Astrocyte (in vitro differentiated cells and primary cell): ENCODE measurements around the gene ATG2B. TPM values are rescaled to one million over a fixed set of nuclear protein-coding genes. Genes with fewer than 3 reads are reported as not detected.
A peak's percentile ranks its signal among the peaks of the same experiment; 100 is the strongest.

Experiments
- DNase-seq: peaks from one replicate; pipeline ENCODE4 v3.0.0-alpha.2; 2010; ENCODE audit warnings: low read depth
- FAIRE-seq: peaks from 2 replicates; lab custom pipeline; 2011; peaks lifted over from hg19 to GRCh38; lab: Jason Lieb, UNC
- H2AFZ ChIP-seq: 2 replicates; pipeline ENCODE4 v1.6.0; 2012; ENCODE audit warnings: low read depth, low read length, inconsistent platforms
- H3K27ac ChIP-seq: 2 replicates; pipeline ENCODE4 v1.5.1; 2011; ENCODE audit warnings: low read depth, low read length, inconsistent platforms
- H3K27me3 ChIP-seq: 2 replicates; pipeline ENCODE4 v1.6.0; 2011; ENCODE audit warnings: low read length, inconsistent platforms; ENCODE audit not compliant: insufficient read depth
- H3K36me3 ChIP-seq: 2 replicates; pipeline ENCODE4 v1.5.1; 2011; ENCODE audit warnings: low read length, inconsistent platforms; ENCODE audit not compliant: insufficient read depth
- H3K4me1 ChIP-seq: 2 replicates; pipeline ENCODE4 v1.5.1; 2011; ENCODE audit warnings: low read length, inconsistent platforms; ENCODE audit not compliant: insufficient read depth
- H3K4me2 ChIP-seq: 2 replicates; pipeline ENCODE4 v1.6.0; 2012; ENCODE audit warnings: low read length, inconsistent platforms
- H3K4me3 ChIP-seq: 2 replicates; pipeline ENCODE4 v1.5.1; 2011; ENCODE audit warnings: low read depth, mild to moderate bottlenecking, low read length, inconsistent platforms; ENCODE audit not compliant: insufficient read depth
- H3K79me2 ChIP-seq: 2 replicates; pipeline ENCODE4 v1.6.0; 2012; ENCODE audit warnings: mild to moderate bottlenecking, low read length, inconsistent platforms; ENCODE audit not compliant: insufficient read depth
- H3K9ac ChIP-seq: 2 replicates; pipeline ENCODE4 v1.6.0; 2012; ENCODE audit warnings: mild to moderate bottlenecking, low read length, inconsistent platforms
- H3K9me3 ChIP-seq: 2 replicates; pipeline ENCODE4 v1.5.1; 2012; ENCODE audit warnings: low read depth, mild to moderate bottlenecking, low read length, inconsistent platforms; ENCODE audit not compliant: insufficient read depth
- H4K20me1 ChIP-seq: 2 replicates; pipeline ENCODE4 v1.6.0; 2012; ENCODE audit warnings: low read length, inconsistent platforms; ENCODE audit not compliant: insufficient read depth
- H3K27ac Mint-ChIP-seq: one replicate; pipeline ENCODE4 v1.8.0; 2021; ENCODE audit warnings: mild to moderate bottlenecking, mixed read lengths; ENCODE audit not compliant: unreplicated experiment
- H3K27me3 Mint-ChIP-seq: one replicate; pipeline ENCODE4 v1.8.0; 2021; ENCODE audit warnings: low read depth, mixed read lengths; ENCODE audit not compliant: unreplicated experiment
- H3K36me3 Mint-ChIP-seq: one replicate; pipeline ENCODE4 v1.8.0; 2021; ENCODE audit warnings: low read depth, mixed read lengths; ENCODE audit not compliant: unreplicated experiment
- H3K4me1 Mint-ChIP-seq: one replicate; pipeline ENCODE4 v1.8.0; 2021; ENCODE audit warnings: low read depth, mixed read lengths; ENCODE audit not compliant: unreplicated experiment
- H3K4me3 Mint-ChIP-seq: one replicate; pipeline ENCODE4 v1.8.0; 2021; ENCODE audit warnings: mild to moderate bottlenecking, moderate library complexity, mixed read lengths; ENCODE audit not compliant: unreplicated experiment
- H3K9me3 Mint-ChIP-seq: one replicate; pipeline ENCODE4 v1.8.0; 2021; ENCODE audit warnings: mild to moderate bottlenecking, mixed read lengths; ENCODE audit not compliant: unreplicated experiment
- EZH2 ChIP-seq: IDR thresholded peaks from 2 replicates; pipeline ENCODE4 v1.6.1; 2012; ENCODE audit warnings: mild to moderate bottlenecking, low read length, inconsistent platforms; ENCODE audit not compliant: insufficient read depth
- total RNA-seq: library from RNA; stranded (reverse); gene quantifications from 2 replicates; pipeline ENCODE4 v1.2.1, GENCODE V29; 2021
- TF ChIP-seq, protein P1 (sequence below): IDR thresholded peaks from 2 replicates; pipeline ENCODE4 v1.5.1; 2011; ENCODE audit warnings: low read depth, mild to moderate bottlenecking, inconsistent platforms, low read length, moderate library complexity; ENCODE audit not compliant: insufficient read depth

ATG2B gene
- total RNA-seq, 1 donor from 2014 or later = 14.2 TPM

DNA sequence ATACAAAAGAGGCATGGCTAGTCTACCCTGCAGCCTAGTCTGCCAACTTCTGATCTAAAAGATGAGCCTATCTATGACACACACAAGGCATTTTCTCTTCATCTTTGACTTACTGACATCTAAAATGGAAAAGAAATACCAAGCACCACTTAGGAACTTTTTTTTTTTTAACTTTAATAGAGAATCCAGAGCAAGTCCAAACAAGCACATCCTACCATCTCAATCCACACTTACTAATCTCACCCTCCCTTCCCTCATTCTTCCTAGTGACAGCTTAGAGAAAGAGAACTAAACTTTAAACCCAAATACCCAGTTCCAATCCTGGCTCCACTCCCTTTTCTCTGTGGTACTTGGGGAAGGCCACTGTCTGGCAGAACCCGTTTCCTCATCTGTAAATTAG is 75.3 kb downstream of the ATG2B start:
- H3K36me3 ChIP-seq = peaks cover 13% of the 10 kb centered on the region
- H3K9me3 ChIP-seq = no peaks in the 10 kb centered on the region
- no peak overlapping the region for H3K27ac ChIP-seq
- H3K79me2 ChIP-seq = no peaks in the 10 kb centered on the region
- Mint-ChIP-seq H3K4me3 (no peak overlapping the region), H3K36me3 (peaks cover 15% of the 10 kb centered on the region), H3K27me3 (no peaks in the 10 kb centered on the region), H3K9me3 (no peaks in the 10 kb centered on the region), H3K27ac (no peak overlapping the region), H3K4me1 (no peaks in the 10 kb centered on the region)
- no peaks in the 10 kb centered on the region for H3K27me3 ChIP-seq
- H2AFZ ChIP-seq = no peak overlapping the region
- TF ChIP-seq, protein P1, sequence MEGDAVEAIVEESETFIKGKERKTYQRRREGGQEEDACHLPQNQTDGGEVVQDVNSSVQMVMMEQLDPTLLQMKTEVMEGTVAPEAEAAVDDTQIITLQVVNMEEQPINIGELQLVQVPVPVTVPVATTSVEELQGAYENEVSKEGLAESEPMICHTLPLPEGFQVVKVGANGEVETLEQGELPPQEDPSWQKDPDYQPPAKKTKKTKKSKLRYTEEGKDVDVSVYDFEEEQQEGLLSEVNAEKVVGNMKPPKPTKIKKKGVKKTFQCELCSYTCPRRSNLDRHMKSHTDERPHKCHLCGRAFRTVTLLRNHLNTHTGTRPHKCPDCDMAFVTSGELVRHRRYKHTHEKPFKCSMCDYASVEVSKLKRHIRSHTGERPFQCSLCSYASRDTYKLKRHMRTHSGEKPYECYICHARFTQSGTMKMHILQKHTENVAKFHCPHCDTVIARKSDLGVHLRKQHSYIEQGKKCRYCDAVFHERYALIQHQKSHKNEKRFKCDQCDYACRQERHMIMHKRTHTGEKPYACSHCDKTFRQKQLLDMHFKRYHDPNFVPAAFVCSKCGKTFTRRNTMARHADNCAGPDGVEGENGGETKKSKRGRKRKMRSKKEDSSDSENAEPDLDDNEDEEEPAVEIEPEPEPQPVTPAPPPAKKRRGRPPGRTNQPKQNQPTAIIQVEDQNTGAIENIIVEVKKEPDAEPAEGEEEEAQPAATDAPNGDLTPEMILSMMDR = no peak
- TF ChIP-seq EZH2 = no peak
- no peak for DNase-seq
- no peak for FAIRE-seq
- H3K4me2 ChIP-seq = no peak overlapping the region
- no peak overlapping the region for H3K4me3 ChIP-seq
- no peak overlapping the region for H3K9ac ChIP-seq
- no peaks in the 10 kb centered on the region for H3K4me1 ChIP-seq
- no peaks in the 10 kb centered on the region for H4K20me1 ChIP-seq

DNA sequence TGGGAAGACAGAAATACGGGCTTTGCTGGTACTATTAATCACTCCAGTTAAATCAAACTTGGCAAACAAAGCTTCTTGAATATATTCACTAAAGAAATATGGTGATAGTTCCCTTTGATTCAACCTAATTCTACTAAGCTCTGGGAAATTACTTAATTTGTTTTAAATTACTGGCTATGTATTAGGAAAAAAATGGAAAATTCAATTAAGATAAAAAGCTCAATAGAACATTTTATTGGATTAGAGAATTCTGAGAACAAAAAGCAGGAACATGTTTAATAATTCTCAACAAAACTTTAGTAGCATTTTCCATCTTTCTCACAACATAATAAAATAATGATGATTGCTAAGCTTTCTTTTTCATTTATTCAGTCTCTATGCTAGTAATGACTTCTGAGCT is 76.9 kb downstream of the ATG2B start:
- no peaks in the 10 kb centered on the region for H3K79me2 ChIP-seq
- Mint-ChIP-seq H3K36me3 (peaks cover 16% of the 10 kb centered on the region), H3K9me3 (no peaks in the 10 kb centered on the region), H3K4me3 (no peak overlapping the region), H3K27me3 (no peaks in the 10 kb centered on the region), H3K27ac (no peak overlapping the region), H3K4me1 (no peaks in the 10 kb centered on the region)
- H4K20me1 ChIP-seq = peaks cover 4% of the 10 kb centered on the region
- H3K4me3 ChIP-seq = no peak overlapping the region
- no peak overlapping the region for H3K4me2 ChIP-seq
- no peak overlapping the region for H2AFZ ChIP-seq
- TF ChIP-seq, protein P1 = no peak
- no peak for TF ChIP-seq EZH2
- H3K27me3 ChIP-seq = no peaks in the 10 kb centered on the region
- FAIRE-seq = no peak
- no peaks in the 10 kb centered on the region for H3K9me3 ChIP-seq
- H3K36me3 ChIP-seq = peaks cover 8% of the 10 kb centered on the region
- no peak overlapping the region for H3K27ac ChIP-seq
- H3K4me1 ChIP-seq = no peaks in the 10 kb centered on the region
- no peak for DNase-seq
- H3K9ac ChIP-seq = no peak overlapping the region

DNA sequence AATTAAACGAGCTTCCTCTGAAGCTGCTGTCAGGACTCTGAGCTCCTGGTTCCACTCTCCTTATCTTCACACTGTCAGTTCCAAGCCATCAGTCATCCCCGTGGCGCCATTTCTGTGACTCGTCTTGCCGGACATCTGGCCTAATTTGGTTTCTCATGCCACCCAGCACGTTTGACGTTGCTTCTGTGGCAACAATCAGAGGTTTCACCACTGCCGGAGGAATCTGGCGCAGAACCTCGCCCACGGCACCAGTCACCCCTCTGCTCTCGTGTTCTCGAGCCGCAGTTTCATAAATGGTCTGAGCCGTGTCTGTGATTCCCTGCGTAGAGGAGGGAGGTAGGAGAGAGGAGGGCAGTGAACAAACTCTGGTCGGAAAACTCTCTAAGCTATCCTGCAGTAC is 77.5 kb downstream of the ATG2B start:
- TF ChIP-seq, protein P1 = no peak
- no peak for TF ChIP-seq EZH2
- Histone ChIP-seq H3K36me3 (peaks cover 6% of the 10 kb centered on the region), H3K27me3 (no peaks in the 10 kb centered on the region), H3K79me2 (no peaks in the 10 kb centered on the region), H3K27ac (no peak overlapping the region), H2AFZ (no peak overlapping the region), H3K4me3 (no peak overlapping the region), H3K4me1 (no peaks in the 10 kb centered on the region), H3K9me3 (no peaks in the 10 kb centered on the region), H4K20me1 (peaks cover 4% of the 10 kb centered on the region), H3K4me2 (no peak overlapping the region), H3K9ac (no peak overlapping the region)
- DNase-seq (peak; percentile 21), FAIRE-seq (no peak)
- no peak overlapping the region for H3K4me3 Mint-ChIP-seq
- H3K27ac Mint-ChIP-seq = no peak overlapping the region
- H3K27me3 Mint-ChIP-seq = no peaks in the 10 kb centered on the region
- no peaks in the 10 kb centered on the region for H3K9me3 Mint-ChIP-seq
- peaks cover 16% of the 10 kb centered on the region for H3K36me3 Mint-ChIP-seq
- H3K4me1 Mint-ChIP-seq = no peaks in the 10 kb centered on the region
